ENCODE results near the gene RPL11.
A peak's percentile ranks its signal among the peaks of the same experiment; 100 is the strongest.

The RPL11 gene

GRCh38 chr1:23650344-23650990 lies 41.1 kb upstream of the RPL11 start:
- H3K4me3 ChIP-seq (ENCODE audit: low read depth, low read length), result no peak overlapping the region
- TF ChIP-seq CTCF (IDR thresholded peaks at IDR 0.05; ENCODE audit: low read depth, low read length), result no peak

- TF ChIP-seq CTCF (IDR thresholded peaks at IDR 0.05; ENCODE audit: low read depth, low read length), result no peak
- H3K4me3 ChIP-seq (ENCODE audit: low read depth, low read length), result no peak overlapping the region
Observed at GRCh38 chr1:23651069-23651808, 40.4 kb upstream of the RPL11 start.

GRCh38 chr1:23657659-23658275 lies 33.8 kb upstream of the RPL11 start:
- H3K4me3 ChIP-seq (ENCODE audit: low read depth, low read length), result no peak overlapping the region
- TF ChIP-seq CTCF (IDR thresholded peaks at IDR 0.05; ENCODE audit: low read depth, low read length), result peak; percentile 95

- H3K4me3 ChIP-seq (ENCODE audit: low read depth, low read length), result no peak overlapping the region
- TF ChIP-seq CTCF (IDR thresholded peaks at IDR 0.05; ENCODE audit: low read depth, low read length), result no peak
Observed at GRCh38 chr1:23660671-23661070, 30.9 kb upstream of the RPL11 start.

GRCh38 chr1:23661887-23662286 lies 29.7 kb upstream of the RPL11 start:
- H3K4me3 ChIP-seq (ENCODE audit: low read depth, low read length), result no peak overlapping the region
- no peak for TF ChIP-seq CTCF (IDR thresholded peaks at IDR 0.05; ENCODE audit: low read depth, low read length)

- no peak for TF ChIP-seq CTCF (IDR thresholded peaks at IDR 0.05; ENCODE audit: low read depth, low read length)
Observed at GRCh38 chr1:23664837-23665795, 26.5 kb upstream of the RPL11 start.

More at GRCh38 chr1:23664837-23665795, 26.5 kb upstream of the RPL11 start:
- H3K4me3 ChIP-seq (ENCODE audit: low read depth, low read length), result no peak overlapping the region

Data from WI38 (cell line).